HG03097 (cell line): ENCODE data around the gene L3HYPDH.

Experiments
- ATAC-seq: cut with Tn5 transposase; IDR thresholded peaks from one replicate; pipeline ENCODE4 v1.9.1; 2021; ENCODE audit not compliant: unreplicated experiment, low FRiP score

The L3HYPDH gene

DNA sequence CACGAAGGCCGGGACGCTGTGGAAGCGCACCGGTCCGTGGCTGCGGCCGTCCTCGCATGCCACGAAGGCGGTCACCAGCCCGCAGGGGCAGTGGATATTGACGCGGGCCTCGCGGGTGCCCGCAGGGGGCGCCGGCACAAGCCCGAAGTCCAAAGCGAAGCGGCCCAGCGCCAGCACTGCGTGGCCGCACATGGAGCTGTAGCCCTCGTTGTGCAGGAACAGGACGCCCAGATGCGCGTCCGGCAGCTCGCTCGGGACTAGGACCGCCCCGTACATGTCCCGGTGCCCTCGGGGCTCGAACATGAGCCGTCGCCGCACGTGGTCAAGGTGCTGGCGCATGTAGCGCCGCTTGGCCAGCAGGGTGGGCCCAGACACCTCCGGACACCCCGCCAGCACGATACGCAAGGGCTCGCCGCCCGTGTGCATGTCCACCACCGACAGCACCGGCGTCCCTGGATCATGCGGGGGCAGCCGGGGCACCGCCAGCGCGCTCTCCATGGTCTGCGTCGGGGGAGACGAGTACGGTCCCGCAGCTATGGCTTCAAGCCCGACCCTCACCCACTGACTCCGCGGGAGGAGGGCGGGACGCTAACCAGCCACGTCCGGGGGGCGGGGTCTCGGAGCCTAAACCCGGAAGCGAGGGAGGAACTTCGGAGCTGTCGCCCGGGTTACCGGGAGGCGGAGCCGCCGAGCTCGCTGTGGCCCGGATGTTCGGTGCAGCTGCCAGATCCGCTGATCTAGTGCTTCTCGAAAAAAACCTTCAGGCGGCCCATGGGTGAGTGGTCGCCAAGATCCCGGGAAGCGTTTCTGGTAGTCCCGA is at the start of gene L3HYPDH, which contains the start of gene JKAMP:
TSS of gene L3HYPDH (minus strand) at position 590 of the 820 bp plus-strand sequence. CDS start at position 498, 92 bp downstream.
TSS of gene JKAMP (plus strand) at position 699 of the 820 bp plus-strand sequence. CDS start at position 772, 73 bp downstream.
- ATAC-seq: peak; percentile 84

DNA sequence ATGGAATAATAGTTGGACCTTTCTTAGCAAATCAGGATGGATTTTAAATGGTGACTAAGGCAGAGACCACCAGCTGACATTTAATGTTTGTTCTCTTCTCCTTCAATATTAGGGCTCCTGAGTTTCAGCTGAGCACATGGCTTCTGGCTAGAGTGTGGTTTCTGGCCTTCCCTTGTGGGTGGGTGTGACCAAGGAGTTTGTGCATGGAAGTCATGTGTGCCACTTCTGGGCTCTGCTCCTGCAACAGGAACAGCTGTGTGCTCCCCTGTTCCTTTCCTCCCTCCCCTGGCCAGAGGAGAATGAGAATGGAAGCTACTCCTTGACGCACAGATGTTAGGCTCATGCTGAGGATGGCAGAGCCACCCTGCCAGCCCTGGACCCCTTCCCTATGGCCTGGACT is 48.2 kb upstream of the L3HYPDH start:
- ATAC-seq: no peak

DNA sequence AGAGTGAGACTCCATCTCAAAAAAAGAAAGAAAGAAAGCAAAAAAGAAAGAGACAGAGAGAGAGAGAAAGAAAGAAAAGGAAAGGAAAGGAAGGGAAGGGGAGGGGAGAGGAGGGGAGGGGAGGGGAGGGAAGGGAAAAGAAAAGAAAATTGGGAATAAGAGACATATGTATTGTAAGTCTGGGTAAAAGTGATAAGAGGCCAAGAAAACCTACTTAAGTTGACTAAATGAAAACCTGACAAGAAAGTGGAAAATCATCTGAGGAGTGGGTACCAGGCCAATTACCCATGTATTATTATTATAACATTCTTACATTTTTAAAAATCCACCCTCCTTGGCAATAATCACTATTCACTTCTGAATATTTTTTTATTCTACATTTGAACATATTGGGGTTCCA is 46.1 kb upstream of the L3HYPDH start:
- ATAC-seq: no peak

DNA sequence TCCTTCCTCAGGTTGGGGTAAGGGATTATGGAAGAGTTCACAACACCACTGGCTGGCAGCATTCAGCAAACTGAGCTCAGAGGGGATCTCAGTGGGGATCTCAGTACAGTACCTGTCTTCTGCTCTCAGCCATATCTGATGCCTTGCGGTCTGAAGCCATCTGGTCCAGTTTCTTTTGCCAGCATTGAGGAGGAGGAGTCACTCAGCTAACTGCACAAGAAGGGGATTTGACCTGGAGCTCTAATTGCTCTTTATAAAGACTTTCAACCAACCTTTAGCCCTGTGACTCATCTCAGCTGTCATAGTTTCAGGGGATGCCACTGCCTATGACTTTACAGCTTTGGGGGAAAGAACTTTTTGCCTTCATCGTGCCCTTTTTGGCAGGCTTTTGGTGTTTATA is 45.0 kb upstream of the L3HYPDH start:
- ATAC-seq: no peak

DNA sequence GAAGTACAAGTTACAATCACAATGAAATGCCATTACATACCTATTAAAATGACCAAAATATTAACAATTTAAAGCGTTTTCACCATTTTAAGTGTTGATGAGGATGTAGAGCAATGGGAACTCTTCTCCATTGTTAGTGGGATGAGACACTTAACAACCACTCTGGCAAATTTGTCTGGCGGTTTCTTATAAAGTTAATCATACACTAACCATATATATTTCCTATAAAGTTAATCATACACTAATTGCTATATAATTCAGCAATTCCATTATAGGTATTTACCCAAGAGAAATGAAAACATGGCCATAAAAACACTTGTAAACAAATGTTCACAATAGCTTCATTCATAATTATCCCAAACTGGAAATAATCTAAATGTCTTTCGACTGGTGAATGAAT is 36.0 kb upstream of the L3HYPDH start:
- ATAC-seq: no peak

DNA sequence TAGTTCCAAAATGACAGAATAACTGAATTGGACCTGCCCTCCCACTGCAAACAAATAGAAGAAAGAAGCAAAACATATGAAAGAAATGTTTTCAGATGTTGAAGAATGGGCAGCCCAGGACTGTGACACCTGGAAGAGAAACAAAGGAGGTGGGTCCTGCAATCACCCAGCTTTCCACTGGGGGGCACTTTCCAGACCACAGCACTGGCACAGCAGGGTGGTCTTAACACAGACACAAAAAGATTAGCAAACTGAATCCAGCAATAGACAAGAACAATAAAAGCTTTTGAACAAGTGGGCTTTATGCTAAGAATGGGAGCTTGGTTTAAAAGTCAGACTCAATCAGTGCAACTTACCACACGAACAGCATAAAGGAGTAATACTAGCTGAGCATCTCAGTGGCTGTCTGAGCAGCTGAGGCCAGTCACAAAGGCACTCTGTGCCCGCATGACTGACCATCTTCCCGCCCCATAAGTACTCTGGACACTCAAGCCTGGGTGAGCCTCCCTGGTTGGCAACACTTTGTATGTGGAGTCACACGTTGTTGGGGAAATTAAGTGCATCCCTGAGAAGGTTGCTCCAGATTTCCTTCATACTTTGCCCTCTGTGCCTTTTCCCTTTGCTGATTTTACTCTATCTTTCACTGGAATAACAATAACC is 27.8 kb upstream of the L3HYPDH start:
- ATAC-seq: no peak

DNA sequence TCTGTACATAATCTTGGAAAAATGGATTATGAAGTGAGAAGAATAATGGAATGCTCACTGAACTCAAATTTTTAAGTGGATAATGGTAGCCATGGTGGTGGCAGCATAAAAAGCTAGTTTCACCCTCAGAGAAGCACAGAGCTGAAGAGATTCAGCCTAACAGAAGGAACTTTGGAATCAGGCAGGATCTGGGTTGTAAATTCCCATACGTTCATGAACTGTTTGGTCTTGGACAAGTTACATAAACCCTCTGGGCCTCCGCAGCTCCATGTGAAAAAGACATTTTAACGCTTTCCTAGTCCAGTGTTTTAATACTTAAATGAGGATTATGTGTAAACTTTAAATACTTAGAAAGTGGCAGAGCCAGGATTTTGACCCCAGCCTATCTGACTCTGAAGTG is 26.8 kb upstream of the L3HYPDH start:
- no peak for ATAC-seq

DNA sequence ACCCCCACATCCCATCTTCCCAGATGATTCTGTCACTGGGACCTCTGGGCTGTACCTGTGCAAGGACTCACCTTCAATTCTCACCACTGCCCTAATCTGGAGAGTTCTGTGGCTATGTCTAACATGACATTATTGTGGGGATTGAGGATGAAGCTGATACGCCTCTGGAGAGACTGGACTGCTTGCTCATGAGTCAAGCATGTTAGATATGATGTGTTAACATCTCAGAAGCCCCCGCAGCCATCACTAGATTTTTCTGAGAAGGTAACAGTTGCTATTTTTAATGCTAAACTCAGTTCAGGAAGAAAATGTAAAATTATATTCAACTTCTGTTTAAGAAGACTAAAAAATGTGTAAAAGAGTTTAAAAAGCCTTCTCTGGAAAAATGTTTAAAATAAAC is 25.8 kb upstream of the L3HYPDH start:
- ATAC-seq: no peak

DNA sequence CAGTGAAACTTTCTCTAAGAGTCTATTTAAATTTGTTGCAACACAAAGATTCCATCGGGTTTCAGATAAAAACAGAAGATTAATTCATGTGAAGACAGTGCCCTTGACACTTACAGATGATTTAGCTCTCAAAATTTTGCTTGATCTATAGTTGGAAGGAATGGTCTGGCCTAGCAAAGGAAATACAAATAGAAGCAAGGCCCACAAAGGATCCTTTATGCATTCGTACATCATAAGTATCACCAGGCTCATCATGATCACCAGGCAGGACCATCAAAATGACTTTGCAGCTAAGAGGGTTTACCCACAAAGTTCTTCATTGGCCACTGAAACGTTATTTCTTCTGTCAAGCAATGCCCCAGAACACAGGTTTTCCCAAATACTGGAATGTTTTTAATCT is 24.9 kb upstream of the L3HYPDH start:
- no peak for ATAC-seq

DNA sequence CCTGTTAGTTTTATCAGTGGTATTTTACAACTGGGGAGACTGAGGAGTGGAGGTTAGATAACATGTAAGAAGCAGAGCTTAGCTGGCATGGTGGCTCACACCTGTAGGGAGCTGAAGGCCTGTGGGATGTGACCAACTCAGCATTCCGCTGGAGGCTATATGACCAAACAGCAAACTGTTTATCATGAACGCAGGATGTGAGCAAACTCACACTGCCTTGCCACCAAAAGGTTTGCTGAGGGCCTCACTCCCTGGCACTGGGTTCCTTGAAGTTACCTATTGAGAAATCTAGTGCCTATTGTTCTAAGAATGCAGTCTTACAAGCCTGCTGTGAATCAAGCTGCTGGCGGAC is 23.5 kb upstream of the L3HYPDH start:
- ATAC-seq: no peak

DNA sequence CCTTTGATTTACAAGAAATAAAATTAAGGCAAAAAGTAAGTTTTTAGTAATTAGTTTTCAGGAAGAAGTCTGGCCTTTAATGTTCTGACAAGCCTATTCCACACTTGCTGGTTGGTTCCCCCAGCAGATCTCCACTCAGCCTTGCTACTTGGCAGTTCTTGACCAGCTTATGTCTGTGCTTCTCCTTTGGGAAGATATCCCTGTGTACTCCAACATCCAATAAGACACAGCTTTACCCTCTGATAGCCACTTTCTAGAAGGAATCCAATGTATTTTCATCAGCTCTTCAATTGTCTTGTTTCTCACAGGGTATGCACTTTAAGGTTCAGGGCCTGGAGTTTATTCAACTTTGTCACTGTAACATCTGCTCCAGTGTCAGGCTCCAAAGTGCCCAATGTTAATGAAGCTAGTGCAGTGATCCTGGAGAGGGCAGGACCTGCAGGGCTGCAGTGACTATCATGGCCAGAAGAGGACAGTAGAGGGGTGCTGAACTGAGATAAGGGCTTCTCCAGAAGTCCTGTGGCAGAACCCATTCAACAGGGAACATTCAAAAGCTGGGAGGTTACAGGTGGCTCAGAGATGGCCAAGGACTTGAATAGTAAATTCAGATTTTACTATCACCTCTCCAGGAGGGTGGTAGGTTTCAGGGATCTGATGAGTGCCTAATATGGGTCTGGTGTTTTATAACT is 23.0 kb upstream of the L3HYPDH start:
- no peak for ATAC-seq

DNA sequence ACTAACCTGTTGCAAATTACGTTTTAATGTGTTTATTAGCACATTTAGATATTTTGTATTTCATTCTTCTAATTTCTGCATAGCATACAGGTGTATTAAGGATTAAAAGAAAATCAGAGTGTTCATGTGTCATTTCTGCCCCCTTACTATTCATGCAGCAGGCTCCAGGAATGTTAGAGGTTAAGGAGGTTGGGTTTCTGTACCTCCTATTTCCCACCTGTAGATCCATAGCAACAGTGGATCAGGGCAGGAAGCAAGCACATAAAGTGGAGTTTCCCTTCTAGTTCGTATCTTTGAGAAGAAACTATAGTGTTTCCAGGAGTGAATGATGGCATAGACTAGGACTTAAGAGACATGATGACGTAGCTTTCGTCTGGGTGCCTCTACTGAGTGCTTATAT is 19.0 kb upstream of the L3HYPDH start:
- no peak for ATAC-seq

DNA sequence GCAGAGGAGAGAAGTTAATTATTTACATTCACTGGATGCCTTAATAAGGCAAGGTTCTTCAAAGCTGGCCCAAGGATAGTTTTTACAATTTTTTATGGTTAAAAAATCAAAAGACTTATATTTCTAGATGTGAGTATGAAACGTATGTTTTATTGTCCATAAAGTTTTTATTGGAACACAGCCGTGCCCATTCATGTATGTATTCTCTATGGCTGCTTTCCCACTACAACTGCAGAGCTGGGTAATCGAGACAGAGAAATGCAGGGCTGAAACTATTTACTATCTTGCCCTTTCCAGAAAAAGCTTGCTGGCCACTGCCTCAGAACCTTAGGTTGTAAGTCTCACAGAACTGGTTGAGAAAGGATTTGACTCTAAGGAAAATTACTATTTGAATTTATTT is 16.5 kb upstream of the L3HYPDH start:
- ATAC-seq: no peak

DNA sequence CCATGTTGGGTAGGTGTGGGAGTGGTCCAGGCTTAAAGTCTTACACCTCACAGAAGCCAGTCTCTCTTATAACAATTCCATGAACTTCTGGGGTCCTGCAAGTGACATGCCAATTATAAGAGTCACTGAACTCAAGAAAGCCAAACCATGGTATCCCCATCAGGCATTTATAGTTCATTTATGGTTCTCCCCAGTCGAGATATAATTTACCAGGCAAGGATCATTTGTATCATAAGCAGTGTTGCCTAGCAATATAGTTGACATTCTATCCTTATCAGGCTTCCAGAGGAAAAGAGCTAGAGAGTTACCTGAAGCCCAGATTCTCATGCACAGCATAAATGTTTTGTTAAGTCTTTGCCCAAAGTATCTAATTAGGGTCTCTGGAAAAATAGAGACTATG is 8.2 kb upstream of the L3HYPDH start:
- ATAC-seq: no peak

DNA sequence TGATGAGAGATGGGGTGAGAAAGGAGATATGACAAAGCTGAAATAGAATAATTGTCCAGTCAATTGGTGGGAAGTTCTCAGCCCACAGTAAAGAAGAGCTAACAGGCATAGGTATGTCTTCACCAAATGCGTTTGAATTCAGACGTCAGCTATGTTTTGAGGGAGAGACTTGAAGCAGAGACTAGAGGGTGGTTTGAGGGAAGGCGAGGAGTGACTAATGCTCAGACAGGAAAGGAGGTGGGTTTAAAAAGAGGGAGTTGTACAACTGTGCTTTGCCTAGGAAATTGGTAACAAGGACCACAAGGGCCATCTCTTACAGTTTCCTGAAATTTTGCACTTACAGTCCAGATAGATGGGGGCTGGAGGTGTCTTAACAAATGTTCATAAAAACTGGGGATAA is 6.5 kb upstream of the L3HYPDH start:
- ATAC-seq: no peak

DNA sequence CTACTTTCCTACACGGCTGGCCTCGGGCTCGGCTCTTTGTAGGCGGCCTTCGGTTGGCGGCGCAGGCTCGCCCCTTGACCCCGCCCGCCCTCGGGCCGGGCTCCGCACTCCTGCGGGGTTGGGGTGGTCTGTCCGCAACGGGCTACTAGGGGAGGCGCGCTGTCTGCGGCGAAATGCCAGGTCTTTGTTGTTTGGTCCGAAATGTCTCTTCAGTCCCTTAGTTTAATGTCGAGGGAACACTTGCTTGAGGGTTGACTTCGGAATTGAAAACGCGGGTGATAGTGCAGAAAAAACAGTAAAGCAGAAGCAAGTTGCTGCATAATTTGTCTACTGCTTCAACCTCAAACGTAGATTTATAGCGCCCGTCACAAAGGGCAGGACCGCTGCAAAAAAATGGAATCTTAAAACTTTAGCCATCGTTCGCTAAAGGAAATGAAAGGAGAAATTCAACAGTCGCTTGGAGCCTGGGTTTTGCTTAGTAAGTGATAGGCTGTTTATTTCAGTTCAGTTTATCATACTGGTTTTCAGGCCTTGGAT is 499 bp upstream of the L3HYPDH start:
- ATAC-seq: peak; percentile 45

DNA sequence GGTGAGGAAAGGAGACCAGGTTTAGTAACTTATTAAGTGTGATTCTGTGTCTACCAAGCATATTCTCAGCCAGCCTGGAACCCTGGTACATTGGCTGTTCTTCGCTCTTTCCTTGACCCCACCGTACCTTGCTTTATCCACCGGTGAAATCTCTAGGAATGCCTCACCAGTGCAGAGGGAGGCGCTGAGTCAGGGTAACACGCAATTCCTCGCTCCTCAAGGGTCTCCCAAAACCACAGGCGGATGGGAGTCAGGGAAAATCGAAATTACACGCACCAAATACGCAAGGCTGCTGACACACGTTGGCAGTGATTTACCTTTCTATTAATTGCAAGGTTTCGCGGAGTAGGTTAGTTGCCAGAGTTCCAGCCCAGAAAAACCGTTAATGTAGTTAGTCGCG is 845 bp downstream of the L3HYPDH start:
- peak; percentile 0 for ATAC-seq

DNA sequence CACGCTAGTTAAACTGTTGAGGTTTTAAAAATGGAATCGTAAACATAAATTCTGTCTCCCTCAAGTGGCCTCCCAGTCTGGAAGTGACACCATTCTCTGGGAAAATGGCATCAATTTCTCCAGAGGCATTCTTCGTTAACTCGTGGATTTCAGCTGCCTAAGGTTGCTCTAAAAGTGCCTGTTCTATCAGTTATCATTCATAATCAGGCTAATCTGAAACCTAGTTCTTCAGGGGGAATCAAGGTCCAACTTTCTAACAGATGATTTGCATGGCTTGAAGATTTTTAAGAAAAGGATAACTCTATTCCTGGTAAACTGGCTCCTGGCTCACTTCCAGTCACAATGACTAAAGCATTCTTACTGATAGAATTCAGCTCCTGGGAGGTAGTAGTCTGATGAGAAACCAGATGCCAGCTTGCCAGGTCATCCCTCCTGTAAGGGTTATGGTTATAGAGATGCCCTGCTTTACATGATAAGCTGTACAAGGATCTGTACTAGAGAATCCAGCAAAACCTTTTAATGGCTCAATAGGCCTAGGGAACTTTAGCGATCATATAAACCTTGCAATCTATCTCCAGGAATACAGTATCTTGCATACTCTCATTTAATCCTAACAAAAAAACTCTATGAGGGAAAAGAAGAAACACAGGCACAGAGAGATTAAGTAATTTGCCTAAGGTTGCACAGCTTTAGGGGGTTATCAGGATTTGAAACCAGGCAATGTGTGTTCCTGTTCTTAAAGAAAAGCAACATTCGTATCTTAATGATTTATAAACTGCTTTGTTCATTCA is 1.5 kb downstream of the L3HYPDH start:
- ATAC-seq: no peak

DNA sequence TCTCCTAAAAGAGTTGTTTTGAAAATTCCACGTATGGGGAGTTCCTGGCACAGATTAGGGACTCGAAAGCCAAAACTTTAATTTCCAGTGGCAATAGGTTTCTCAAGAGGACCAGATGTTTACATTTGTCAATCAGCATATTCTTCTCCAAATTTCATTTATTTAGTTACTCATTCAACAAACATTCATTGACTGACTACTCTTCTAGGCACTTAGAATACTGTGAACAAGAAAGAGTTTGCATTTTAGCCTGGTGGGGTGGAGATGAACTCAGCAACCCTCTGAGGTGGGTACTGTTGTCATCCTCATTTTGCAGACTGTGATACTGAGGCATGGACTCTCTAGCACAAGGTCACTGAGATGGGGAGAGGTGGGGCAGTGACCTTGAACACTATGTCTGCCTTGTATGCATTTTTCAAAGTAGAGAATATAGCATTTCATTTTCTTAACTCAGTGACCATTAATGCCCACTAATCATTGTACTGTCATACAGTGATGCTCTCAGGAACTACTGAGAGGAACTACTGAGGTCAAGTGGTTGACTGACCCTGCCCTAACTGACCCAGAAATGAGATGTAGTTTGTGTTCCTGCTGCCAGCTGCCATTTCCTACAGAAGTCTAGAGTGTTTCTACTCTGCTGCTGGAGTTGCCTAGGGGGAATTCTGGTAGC is 2.2 kb downstream of the L3HYPDH start:
- ATAC-seq: no peak

DNA sequence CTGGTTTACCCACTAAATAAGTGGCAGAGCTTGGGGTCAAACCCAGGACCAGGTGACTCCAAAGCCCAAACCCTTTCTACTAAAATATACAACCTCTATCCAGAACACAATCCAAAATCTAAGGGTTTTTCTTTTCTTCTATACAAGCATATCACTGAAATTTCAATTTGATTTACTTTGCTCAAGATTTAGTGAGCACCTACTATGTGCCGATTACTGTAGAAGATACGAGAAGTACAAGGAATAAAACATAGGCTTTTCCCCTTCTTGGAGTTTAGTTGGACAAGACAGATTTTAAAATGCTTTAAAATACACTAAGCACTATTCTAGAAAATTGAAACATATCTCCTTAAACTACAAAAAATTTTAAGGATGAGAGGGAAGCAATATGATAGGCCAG is 2.8 kb downstream of the L3HYPDH start:
- no peak for ATAC-seq
